Stimulated activated CD4-positive, alpha-beta T cell treated with anti-CD3 and anti-CD28 coated beads, TNF-alpha, amount 100 ng/mL, for 4 hours (primary cell): ENCODE measurements around the gene WDPCP.
"Not testable (repeated sequence)": the region's sequence is repeated elsewhere in the genome, so short reads cannot be mapped to it uniquely, and the experiment has no call there.

Experiments
- DNase-seq, 3 experiments: peaks; one replicate each; pipeline ENCODE4 v3.0.0-alpha.2; 2020; ENCODE audit warnings: low read depth in 3 of 3

WDPCP gene

GRCh38 chr2:63121055-63121834 lies 467.0 kb downstream of the WDPCP start:
- no peak for DNase-seq

- DNase-seq = no peak
Measured at GRCh38 chr2:63118821-63119220, 469.5 kb downstream of the WDPCP start.

GRCh38 chr2:63104482-63104881 lies 483.8 kb downstream of the WDPCP start:
- DNase-seq = no peak

- DNase-seq = no peak
Measured at GRCh38 chr2:63101954-63102353, 486.3 kb downstream of the WDPCP start.

- DNase-seq = no peak
Measured at GRCh38 chr2:63099032-63099431, 489.2 kb downstream of the WDPCP start.

GRCh38 chr2:63096491-63096890 lies 491.8 kb downstream of the WDPCP start:
- no peak for DNase-seq

GRCh38 chr2:63093502-63093901 lies 494.8 kb downstream of the WDPCP start:
- no peak for DNase-seq

- no peak for DNase-seq
Measured at GRCh38 chr2:63092857-63093256, 495.4 kb downstream of the WDPCP start.

- DNase-seq = no peak
Measured at GRCh38 chr2:63092401-63092800, 495.9 kb downstream of the WDPCP start.

- DNase-seq = no peak
Measured at GRCh38 chr2:63086687-63087086, 501.6 kb downstream of the WDPCP start.

GRCh38 chr2:63081404-63081803 lies 506.9 kb downstream of the WDPCP start:
- no peak for DNase-seq

GRCh38 chr2:63078852-63079606 lies 509.2 kb downstream of the WDPCP start:
- DNase-seq = no peak

GRCh38 chr2:63074399-63074798 lies 513.9 kb downstream of the WDPCP start:
- not testable (repeated sequence) for DNase-seq

GRCh38 chr2:63073994-63074393 lies 514.3 kb downstream of the WDPCP start:
- no peak for DNase-seq

- DNase-seq = no peak
Measured at GRCh38 chr2:63071664-63072063, 516.6 kb downstream of the WDPCP start.
